Nucleus accumbens (tissue), 56 donors: Measurements from ENCODE around the gene BEAN1.
"Not testable (repeated sequence)": the region's sequence is repeated elsewhere in the genome, so short reads cannot be mapped to it uniquely, and the experiment has no call there.

Experiments
- DNase-seq, 56 donors: peaks; one replicate each; lab custom pipeline; 2025; lab: John Stamatoyannopoulos, UW

BEAN1 gene

DNA sequence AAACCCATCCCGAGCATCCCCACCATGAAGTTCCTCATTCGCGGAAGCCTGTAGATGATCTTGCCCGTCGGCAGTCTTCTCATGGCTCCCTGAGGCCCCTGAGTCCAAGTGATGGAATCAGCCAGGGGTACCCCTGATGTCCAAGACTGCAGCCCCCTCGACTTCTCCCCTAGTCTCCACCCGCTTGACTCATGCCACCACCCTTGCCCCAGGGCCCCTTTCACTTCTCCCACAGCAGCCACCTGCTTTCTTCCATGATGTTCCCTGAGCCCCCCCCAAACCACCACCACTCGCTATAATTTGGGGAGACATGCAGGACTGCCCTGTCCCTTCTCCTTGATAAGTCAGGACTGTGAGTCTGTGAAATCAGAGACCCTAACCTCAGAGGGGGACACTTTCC is 11.4 kb downstream of the BEAN1 start:
- no peak for DNase-seq

DNA sequence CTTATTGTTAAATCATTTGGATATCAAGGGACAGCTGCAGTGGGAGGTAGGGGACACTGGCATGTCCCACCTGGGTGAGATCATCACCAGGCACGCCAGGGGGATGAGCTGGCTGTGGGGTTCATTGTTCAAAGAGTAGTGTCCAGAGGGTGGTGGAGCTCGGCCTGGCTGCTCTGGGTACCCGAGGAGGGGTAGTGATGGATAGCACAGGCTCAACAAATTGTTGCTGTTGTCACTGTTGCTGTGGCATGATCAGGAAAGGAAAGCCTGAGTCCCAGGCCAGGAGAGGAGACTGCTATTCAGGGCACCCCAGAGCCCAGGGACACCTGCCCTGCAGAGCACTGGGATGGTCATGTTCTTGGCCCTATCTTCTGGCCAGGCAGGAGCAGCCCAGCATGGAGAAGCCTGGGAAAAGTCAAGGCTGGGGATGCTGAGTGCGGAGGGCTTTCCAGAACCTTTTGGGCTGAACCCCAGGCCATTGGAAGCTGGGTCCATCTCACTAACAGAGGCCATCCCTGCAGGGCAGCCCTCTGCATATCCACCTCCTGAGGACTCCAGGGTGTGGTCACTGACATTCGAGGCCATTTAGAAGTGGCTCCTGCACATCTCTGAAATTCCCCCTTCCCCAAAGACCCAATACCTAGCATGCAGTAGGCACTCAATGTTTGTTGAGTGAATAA is 12.1 kb downstream of the BEAN1 start:
- no peak for DNase-seq

DNA sequence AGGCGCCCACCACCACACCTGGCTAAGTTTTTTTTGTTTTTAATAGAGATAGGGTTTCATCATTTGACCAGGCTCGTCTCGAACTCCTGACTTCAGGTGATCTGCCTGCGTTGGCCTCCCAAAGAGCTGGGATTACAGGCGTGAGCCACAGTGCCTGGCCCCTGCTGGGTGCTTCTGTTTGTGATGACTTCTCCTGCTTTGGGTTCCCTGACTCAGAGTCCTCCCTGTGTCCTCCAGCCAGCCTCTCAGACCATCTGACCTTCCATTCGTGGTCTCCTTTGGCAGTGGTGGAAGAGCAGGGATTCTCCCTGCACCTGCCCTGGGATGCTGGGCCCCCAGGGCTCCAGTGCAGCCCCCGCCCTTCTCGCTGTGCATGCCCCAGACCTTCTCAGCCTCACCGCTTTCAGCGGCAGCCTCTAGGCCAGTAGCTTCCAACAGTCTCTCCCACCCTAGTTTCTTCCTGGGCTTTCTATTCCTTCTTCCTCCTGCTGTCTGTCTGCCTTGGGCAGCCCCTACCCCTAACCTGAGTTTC is 13.2 kb downstream of the BEAN1 start:
- no peak for DNase-seq

DNA sequence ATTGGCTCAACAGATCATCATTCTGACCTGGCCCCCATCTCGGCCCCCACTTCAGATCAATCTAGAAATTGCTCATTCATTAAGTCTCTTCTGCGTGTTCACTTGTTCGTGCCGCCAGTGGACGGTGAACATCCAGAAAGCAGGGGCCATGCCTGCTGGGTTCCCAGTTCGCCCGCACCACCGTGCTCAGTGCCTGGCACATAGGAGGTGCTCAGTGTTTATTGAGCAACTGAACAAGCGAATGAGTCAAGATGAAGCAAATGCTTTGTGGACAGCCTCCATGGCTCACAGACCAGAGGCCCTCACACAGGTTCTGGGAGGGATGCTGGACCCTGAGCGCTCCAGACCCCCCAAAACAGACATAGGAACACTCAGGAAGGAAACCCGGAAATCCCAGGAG is 13.9 kb downstream of the BEAN1 start:
- DNase-seq: no peak

DNA sequence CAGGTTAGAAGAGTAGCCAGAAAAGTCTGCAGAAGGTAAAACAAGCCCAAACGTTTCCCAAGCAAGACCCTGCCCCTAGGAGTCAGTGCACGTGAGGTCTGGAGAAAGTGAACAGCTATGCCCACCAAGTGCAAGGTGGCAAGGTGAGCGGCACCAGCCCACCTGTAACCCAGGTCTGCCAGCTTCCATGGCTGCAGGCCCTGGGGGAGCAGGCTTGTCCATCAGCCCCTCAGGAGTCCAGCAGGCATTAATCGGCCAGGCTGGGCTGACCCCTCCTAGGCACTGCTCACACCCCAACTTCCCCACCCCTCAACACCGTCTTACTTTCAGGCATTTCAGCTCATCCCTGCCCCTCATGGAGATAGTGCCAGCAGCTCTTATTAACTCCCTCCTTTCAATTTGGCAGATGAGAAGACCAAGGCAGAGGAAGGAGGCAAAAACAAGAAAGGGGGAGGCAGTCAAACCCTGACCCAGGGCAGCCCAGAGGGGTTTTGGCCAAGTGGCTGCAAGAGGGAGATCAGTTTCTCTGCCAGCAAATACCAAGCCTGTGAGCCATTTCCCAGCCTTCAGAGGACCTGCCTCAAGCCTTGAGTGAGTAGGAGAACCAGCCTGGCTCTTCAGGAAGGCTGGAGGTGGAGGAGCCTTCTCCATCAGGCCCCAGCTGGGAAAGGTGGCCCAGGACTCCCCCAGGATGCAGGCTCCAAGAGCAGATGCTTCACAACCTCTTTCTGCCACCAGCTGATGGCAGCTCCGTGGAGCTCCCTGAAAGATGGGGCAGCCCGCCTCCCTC is 14.7 kb downstream of the BEAN1 start:
- DNase-seq: no peak

DNA sequence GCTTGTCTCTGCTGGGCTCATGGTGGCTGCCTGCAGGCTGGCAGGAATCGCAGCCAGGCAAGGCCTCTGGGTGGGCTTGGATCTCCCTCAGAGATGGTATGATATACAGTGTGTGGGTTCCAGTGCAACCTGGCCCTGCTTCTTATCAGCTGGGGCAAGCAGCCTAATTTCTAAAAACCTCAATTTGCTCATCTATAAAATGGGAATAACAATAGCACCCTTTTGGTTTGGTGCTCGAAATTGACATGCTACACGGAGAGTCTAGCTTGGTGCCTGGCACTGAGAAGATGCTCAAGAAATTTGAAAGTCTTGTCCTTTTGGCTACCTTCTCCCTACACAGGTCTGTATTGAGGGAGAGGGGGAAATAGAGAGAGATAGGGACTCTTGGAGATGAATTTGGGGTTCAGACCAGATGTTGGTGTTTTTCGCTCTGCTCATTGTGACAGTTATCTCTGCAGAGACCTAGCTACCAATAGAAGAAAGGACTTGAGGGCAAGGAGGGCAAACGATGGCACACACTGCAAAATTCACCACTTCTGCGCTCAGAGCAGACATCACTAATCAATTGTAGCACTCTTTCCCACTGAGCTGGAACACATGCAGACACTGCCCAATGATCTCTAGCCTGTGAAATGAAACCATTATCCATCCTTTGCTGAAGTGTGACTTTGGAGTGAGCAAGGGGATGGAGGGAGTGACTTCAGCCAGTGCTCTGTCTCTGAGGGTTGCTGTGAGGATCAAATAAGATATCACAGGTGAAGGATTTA is 15.6 kb downstream of the BEAN1 start:
- no peak for DNase-seq

DNA sequence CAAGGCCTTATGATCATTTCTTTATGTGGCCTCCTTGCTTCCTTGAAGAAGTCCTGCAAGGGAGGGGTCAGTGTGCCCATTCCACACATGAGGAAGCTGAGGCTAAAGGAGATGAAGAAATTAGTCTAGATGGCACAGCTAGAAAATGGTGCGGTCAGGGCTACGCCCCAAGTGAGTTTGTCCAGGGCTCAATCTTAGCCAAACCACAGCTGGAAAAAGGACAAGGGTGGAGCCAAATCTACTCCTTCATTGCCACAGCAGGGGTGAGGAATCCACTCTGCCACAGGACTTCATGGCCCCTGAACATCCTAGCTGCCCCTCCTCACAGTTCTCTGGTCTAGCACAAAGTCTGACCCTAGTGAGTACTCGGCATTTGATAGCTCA is 16.2 kb downstream of the BEAN1 start:
- DNase-seq: no peak

DNA sequence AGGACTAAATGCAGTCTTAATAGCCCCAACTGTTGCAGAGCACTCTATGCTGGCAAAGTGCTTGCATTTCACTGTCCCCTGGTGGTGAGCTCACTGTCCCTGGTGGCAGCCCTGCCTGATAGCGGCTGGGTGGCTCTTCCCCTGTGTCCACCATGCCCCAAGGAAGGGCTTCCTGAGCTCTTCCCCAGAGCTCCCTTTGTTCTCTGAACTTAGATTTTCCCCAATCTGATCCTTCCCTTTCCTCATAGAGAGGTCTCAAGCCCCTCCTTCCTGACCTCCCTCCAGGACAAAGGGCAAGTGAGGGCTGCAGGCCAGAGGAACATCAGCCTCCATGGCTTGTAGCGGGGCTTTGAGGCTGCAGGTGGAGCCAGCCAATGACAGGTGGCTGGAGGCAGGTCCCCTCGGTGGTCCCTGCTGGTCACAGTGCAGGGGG is 17.0 kb downstream of the BEAN1 start:
- no peak for DNase-seq

DNA sequence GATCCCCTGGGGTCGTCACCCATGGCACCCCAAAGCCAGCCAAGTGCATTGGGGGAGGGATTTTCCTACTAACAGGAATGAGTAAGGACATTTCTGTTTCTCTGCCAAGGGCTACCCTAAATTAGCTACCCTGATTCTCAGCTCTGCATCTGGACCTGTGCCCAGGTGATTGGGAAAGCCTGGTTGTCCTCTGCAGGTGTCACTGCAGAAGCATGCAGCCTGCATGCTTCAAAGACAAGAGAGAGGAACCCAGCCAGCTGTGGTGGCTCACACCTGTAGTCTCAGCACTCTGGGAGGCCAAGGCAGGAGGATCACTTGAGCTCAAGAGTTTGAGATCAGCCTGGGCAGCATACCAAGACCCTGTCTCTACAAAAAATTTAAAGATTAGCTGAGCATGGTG is 19.6 kb downstream of the BEAN1 start:
- no peak for DNase-seq

DNA sequence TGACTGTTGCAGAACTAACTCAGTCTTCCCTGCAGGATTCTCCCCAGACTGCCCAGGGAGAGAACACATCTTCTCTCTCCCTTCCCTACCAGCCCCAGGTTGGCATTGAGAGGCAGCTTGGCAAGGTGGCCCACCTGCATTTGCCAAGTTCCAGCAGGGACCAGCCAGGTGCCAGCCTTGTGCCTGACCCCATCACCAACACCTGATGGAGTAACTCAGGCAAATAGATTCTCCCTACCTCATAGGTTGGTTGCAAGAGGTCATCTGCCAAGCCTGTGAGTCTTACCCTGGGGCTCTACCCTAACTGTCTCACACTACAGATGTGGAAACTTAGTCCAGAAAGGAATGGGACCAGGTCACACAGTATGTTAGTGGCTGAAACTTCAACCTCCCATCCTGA is 20.4 kb downstream of the BEAN1 start:
- no peak for DNase-seq

DNA sequence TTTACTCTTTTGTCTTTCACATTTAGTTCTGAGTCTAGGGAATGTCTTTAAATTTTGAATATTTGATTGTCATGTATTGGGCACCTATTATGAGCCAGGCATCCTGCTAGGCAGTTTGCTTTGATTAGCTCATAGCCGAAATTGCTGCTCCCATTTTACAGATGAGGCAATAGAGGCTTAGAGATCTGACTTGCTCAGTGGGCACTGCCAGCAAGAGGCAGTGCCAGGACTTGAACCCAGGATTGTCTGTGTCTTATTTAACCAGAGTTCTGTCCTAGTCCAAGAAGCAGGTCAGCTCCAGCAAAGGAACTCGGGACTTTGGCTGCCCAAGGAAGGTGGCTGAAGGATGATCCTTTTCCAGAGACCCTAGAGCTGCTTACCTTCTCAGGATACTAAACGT is 24.5 kb downstream of the BEAN1 start:
- DNase-seq: no peak

DNA sequence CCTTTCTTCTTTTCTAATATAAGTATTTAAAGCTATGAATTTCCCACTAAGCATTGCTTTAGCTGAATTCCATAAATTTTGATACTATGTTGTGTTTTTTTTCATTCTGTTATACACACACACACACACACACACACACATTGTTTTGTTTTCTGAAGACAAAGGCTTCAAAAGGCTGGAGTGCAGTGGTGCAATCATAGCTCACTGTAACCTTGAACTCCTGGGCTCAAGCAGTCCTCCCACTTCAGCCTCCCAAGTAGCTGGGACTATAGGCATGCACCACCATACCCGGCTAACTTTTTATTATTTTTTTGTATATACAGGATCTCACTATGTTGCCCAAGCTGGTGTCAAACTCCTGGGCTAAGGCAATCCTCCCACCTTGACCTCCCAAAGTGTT is 26.1 kb downstream of the BEAN1 start:
- not testable (repeated sequence) for DNase-seq

DNA sequence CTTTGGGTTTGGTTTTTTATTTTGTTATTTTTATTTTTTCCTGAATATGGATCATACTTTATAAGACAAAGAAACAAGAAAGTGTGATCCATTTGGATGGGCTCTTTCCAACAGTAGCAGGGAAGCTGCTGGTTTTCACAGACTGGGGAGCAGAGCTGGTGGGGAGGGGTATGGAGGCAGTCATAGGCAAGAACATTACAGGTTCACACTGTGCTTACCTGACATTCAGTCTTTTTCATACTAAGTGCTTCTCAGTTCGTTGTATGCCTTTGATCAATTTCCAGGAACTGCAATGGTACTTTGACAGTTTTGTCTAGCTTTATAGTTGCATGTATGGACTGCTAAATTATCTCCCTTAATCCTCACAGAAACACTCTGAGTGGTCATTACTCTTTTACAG is 27.7 kb downstream of the BEAN1 start:
- DNase-seq: no peak

DNA sequence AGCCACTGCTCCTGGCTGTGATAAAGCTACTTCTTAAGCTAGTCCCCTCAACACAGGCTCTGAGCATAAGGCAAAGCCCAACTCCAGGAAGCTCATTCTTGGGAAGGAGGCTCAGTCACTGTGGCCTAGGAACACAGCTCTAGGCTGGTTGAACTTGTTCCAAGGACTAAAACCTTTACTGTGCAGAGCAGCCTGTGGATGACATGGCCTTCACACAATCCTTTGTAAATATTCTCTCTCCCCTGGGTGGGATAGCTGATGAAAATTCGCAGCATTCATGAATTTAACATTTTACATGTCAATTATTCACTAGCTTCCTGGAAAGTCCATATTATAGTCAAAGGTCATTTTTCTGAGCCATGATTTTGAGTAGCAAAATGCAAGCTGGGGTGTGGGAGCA is 28.9 kb downstream of the BEAN1 start:
- DNase-seq: no peak

DNA sequence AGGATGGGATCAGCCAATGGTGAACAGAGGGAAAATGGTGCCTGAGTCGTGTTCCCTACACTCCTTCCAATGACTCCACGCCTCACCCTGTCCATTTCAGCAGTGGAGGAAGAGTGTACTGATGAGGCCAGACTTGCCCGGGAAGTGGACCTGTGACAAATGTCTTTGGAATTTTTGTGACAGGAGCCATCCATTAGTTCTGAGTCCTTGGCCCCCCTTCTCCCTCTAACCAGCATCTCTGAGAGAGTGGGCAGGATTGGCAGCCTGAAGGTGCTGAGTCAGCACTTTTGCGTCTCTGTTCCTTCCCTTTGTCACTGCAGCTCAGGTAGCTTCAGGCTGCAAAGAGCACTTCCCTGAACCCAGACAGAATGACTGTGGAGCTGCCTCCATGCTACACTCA is 30.8 kb downstream of the BEAN1 start:
- DNase-seq: no peak

DNA sequence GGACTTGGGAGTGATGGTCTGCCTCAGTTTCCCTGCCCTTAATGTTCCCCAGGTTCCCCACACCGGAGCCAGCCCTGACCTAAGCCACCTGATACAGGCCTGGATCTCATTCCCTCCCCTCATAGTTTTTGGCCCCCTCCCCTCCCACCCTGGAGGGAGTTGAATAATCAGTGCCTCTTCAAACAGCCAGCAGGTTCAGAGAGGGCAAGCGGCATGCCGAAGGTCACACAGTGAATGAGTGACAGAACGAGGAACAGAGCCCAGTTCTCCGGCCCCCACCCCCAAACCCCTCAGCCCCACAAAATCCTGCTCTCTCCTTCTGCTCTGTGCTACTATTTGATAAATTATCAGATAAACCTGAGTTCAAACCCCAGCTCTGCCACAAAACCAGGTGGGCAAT is 31.2 kb downstream of the BEAN1 start:
- no peak for DNase-seq

DNA sequence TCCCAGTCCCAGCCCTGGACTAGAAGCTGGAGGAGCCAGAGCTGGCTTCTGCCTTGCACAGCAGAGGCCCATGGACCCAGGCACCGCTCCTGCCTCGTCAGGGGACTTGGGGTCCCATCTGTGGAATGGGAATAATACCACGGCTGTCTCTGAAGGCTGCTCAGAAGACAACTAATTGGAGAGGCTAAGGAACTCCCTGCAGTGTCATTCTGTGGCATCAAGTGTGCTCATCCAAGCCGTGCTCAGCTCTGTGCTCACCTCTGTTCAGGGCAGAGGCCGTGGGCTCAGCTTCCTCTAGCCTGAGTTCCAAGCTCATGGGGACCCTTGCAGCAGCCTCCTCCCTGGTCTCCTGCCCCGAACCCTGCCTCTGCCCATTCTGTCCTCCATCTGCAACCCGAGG is 31.8 kb downstream of the BEAN1 start:
- no peak for DNase-seq

DNA sequence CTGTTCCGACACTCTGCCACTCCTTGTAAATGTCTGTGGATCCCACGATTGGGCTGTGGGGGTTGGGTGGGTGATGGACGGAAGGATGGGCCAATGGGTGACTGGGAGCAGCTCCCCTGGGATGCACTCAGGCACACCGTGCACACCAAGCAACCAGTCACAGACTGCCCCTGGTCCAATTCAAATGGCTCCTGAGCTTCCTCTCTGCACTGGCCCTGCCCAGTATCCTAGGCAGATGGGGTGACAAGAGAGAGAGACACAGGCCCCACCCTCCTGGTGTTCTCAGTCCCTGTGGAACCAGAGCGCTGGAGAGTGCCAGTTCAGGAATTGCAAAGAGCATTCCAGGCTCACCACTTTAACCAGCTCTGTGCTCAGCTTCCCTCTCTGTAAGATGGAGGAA is 32.8 kb downstream of the BEAN1 start:
- no peak for DNase-seq

DNA sequence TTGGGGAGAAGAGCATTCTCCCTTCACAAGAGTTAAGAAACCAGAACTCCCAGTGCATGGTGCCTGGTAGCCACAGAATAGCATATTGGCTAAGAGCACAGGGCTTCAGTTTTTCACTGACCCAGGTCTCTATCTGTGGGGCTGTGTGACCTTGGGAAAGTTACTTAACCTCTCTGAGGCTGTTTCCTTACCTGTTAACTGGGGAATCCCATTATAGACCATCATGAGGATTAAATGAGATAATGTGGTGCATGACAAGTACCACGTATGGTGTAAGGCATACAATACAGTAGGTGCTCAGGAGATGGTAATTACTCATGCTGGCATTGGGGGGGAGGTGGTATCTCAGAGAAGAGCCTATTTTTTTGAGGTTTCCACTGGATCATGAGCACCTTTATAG is 33.6 kb downstream of the BEAN1 start:
- DNase-seq: no peak

DNA sequence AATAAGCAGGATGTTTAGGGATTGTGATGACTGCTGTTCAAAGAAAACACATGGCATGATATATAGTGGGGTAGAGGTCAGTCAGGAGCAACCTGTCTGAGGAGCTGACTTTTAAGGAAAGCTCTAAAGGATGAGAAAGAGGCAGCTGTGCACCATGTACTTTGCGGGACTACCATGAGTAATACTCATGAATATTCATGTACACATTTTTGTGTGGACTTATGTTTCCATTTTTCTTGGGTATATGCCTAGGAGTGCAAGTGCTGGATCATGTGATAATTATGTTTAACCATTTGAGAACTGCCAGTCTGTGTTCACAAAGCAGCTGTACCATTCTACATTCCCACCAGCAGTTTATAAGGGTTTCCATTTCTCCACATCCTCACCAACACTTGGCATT is 35.8 kb downstream of the BEAN1 start:
- DNase-seq: no peak

DNA sequence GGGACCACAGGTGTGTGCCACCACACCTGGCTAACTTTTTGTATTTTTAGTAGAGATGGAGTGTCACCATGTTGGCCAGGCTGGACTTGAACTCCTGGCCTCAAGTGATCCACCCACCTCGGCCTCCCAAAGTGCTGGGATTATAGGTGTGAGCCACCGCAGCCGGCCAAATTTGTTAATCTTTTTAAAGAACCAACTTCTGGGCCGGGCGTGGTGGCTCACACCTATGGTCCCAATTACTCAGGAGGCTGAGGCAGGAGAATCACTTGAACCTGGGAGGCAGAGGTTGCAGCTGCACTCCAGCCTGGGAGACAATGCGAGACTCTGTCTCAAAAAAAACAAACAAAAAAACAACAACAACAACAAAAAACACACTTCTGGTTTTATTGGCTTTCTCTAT is 38.9 kb downstream of the BEAN1 start:
- not testable (repeated sequence) for DNase-seq
